Measurements from ENCODE around the gene ZGPAT.

DNA sequence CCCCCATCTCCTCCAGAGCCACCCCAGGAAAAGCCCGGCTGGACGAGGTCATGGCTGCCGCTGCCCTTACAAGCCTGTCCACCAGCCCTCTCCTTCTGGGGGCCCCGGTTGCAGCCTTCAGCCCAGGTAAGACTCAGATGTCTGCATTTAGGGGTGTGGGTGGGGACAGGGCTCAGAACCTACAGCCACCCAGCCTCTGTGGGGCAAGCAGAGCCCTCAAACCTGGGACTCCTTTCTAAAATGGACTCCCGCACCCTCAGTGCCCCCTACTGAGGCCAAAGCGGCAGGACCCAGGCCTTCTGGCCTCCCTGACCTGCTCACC, 33.5 kb downstream of the ZGPAT start:
- no peak for TF ChIP-seq POLR2A (IDR thresholded peaks at IDR 0.05)
- TF ChIP-seq, protein P1, sequence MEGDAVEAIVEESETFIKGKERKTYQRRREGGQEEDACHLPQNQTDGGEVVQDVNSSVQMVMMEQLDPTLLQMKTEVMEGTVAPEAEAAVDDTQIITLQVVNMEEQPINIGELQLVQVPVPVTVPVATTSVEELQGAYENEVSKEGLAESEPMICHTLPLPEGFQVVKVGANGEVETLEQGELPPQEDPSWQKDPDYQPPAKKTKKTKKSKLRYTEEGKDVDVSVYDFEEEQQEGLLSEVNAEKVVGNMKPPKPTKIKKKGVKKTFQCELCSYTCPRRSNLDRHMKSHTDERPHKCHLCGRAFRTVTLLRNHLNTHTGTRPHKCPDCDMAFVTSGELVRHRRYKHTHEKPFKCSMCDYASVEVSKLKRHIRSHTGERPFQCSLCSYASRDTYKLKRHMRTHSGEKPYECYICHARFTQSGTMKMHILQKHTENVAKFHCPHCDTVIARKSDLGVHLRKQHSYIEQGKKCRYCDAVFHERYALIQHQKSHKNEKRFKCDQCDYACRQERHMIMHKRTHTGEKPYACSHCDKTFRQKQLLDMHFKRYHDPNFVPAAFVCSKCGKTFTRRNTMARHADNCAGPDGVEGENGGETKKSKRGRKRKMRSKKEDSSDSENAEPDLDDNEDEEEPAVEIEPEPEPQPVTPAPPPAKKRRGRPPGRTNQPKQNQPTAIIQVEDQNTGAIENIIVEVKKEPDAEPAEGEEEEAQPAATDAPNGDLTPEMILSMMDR (IDR thresholded peaks at IDR 0.05 in 4 of 5, conservative IDR thresholded peaks at IDR 0.05 in 1 of 5): no peak
